ENCODE measurements around the gene GZMB.

The GZMB gene

GRCh38 chr14:24632336-24632735 is 1.7 kb downstream of the GZMB start:
- H3K27ac ChIP-seq (replicated peaks; ENCODE audit: low read length), result no peak overlapping the region
- WGBS, 2 donors (ENCODE audit: extremely low coverage in 2 of 2, insufficient read length in 2 of 2, insufficient replicate concordance in 1 of 2), result no CpG with 5 or more reads among the region's 4 CpGs

GRCh38 chr14:24631749-24632335 is 2.1 kb downstream of the GZMB start:
- no peak overlapping the region for H2BK5ac ChIP-seq (ENCODE audit: low read length)
- no peak overlapping the region for H3K4me2 ChIP-seq (ENCODE audit: insufficient read depth, low read length, poor library complexity, severe bottlenecking)
- no peaks in the 10 kb centered on the region for H3K4me1 ChIP-seq (ENCODE audit: control insufficient read depth in 2 of 2, insufficient read depth in 1 of 2, low read depth in 1 of 2, low read length in 2 of 2)
- no peak overlapping the region for H3K4ac ChIP-seq (ENCODE audit: low read length)
- no peak overlapping the region for H2AK5ac ChIP-seq (ENCODE audit: low read depth, low read length)
- no peak for DNase-seq (ENCODE audit: low spot score)
- H2BK15ac ChIP-seq (ENCODE audit: low read length), result no peak overlapping the region
- H3K79me1 ChIP-seq (ENCODE audit: low read depth, low read length), result no peaks in the 10 kb centered on the region
- no peak overlapping the region for H3K27ac ChIP-seq (replicated peaks; ENCODE audit: low read length)
- no peak overlapping the region for H2BK120ac ChIP-seq (ENCODE audit: low read depth, low read length)
- no peak overlapping the region for H4K8ac ChIP-seq (ENCODE audit: low read depth, low read length)
- H3K4me3 ChIP-seq (ENCODE audit: low read length in 2 of 2), result no peak overlapping the region
- no peak overlapping the region for H3K18ac ChIP-seq (ENCODE audit: low read length)
- no peaks in the 10 kb centered on the region for H3K36me3 ChIP-seq (replicated peaks in 1 of 2; ENCODE audit: control insufficient read depth in 2 of 2, insufficient read depth in 2 of 2, low read length in 2 of 2)
- H3K23ac ChIP-seq (ENCODE audit: low read depth, low read length, poor library complexity), result no peak overlapping the region
- H4K91ac ChIP-seq (ENCODE audit: low read depth, low read length, poor library complexity), result no peak overlapping the region
- no peaks in the 10 kb centered on the region for H3K27me3 ChIP-seq (ENCODE audit: control insufficient read depth in 3 of 3, insufficient read depth in 3 of 3, low read depth in 1 of 3, low read length in 3 of 3)
- no CpG with 5 or more reads among the region's 11 CpGs for WGBS, 2 donors (ENCODE audit: extremely low coverage in 2 of 2, insufficient read length in 2 of 2, insufficient replicate concordance in 1 of 2)
- H3K9me3 ChIP-seq (replicated peaks in 1 of 2; ENCODE audit: control insufficient read depth in 2 of 2, insufficient read depth in 1 of 2, low read depth in 1 of 2, low read length in 2 of 2), result peaks cover 0 to 10% of the 10 kb centered on the region in 2 donors
- H3K9ac ChIP-seq (ENCODE audit: low read depth, low read length, poor library complexity), result no peak overlapping the region
- no peak overlapping the region for H2AFZ ChIP-seq (ENCODE audit: low read length)
- H3K14ac ChIP-seq (ENCODE audit: low read length), result peak overlapping the region; percentile 31
- no peak overlapping the region for H2BK12ac ChIP-seq (ENCODE audit: low read length)

More at GRCh38 chr14:24632336-24632735, 1.7 kb downstream of the GZMB start:
- no peaks in the 10 kb centered on the region for H3K79me1 ChIP-seq (ENCODE audit: low read depth, low read length)
- no peaks in the 10 kb centered on the region for H3K36me3 ChIP-seq (replicated peaks in 1 of 2; ENCODE audit: control insufficient read depth in 2 of 2, insufficient read depth in 2 of 2, low read length in 2 of 2)
- H3K9me3 ChIP-seq (replicated peaks in 1 of 2; ENCODE audit: control insufficient read depth in 2 of 2, insufficient read depth in 1 of 2, low read depth in 1 of 2, low read length in 2 of 2), result peaks cover 0 to 10% of the 10 kb centered on the region in 2 donors
- no peak overlapping the region for H3K4me3 ChIP-seq (ENCODE audit: low read length in 2 of 2)
- no peak overlapping the region for H3K18ac ChIP-seq (ENCODE audit: low read length)
- no peak overlapping the region for H2BK15ac ChIP-seq (ENCODE audit: low read length)
- H3K4me2 ChIP-seq (ENCODE audit: insufficient read depth, low read length, poor library complexity, severe bottlenecking), result no peak overlapping the region
- no peak overlapping the region for H2AFZ ChIP-seq (ENCODE audit: low read length)
- no peak overlapping the region for H3K4ac ChIP-seq (ENCODE audit: low read length)
- H2BK120ac ChIP-seq (ENCODE audit: low read depth, low read length), result no peak overlapping the region
- no peak overlapping the region for H2AK5ac ChIP-seq (ENCODE audit: low read depth, low read length)
- no peaks in the 10 kb centered on the region for H3K27me3 ChIP-seq (ENCODE audit: control insufficient read depth in 3 of 3, insufficient read depth in 3 of 3, low read depth in 1 of 3, low read length in 3 of 3)
- H2BK5ac ChIP-seq (ENCODE audit: low read length), result no peak overlapping the region
- H3K9ac ChIP-seq (ENCODE audit: low read depth, low read length, poor library complexity), result no peak overlapping the region
- no peaks in the 10 kb centered on the region for H3K4me1 ChIP-seq (ENCODE audit: control insufficient read depth in 2 of 2, insufficient read depth in 1 of 2, low read depth in 1 of 2, low read length in 2 of 2)
- no peak overlapping the region for H4K91ac ChIP-seq (ENCODE audit: low read depth, low read length, poor library complexity)
- H3K23ac ChIP-seq (ENCODE audit: low read depth, low read length, poor library complexity), result no peak overlapping the region
- DNase-seq (ENCODE audit: low spot score), result no peak
- H3K14ac ChIP-seq (ENCODE audit: low read length), result no peak overlapping the region
- H2BK12ac ChIP-seq (ENCODE audit: low read length), result no peak overlapping the region
- H4K8ac ChIP-seq (ENCODE audit: low read depth, low read length), result no peak overlapping the region

GRCh38 chr14:24630872-24631477 is 3.0 kb downstream of the GZMB start:
- peak overlapping the region in 1 of 2 donors; percentile 34 for H3K4me3 ChIP-seq (ENCODE audit: low read length in 2 of 2)
- no peak overlapping the region for H3K23ac ChIP-seq (ENCODE audit: low read depth, low read length, poor library complexity)
- no peak overlapping the region for H3K27ac ChIP-seq (replicated peaks; ENCODE audit: low read length)
- H3K14ac ChIP-seq (ENCODE audit: low read length), result peak overlapping the region; percentile 51
- peak overlapping the region; percentile 4 for H3K9ac ChIP-seq (ENCODE audit: low read depth, low read length, poor library complexity)
- H4K8ac ChIP-seq (ENCODE audit: low read depth, low read length), result no peak overlapping the region
- no peaks in the 10 kb centered on the region for H3K27me3 ChIP-seq (ENCODE audit: control insufficient read depth in 3 of 3, insufficient read depth in 3 of 3, low read depth in 1 of 3, low read length in 3 of 3)
- no peak overlapping the region for H2BK120ac ChIP-seq (ENCODE audit: low read depth, low read length)
- no peak overlapping the region for H4K91ac ChIP-seq (ENCODE audit: low read depth, low read length, poor library complexity)
- peak overlapping the region; percentile 46 for H3K18ac ChIP-seq (ENCODE audit: low read length)
- WGBS, 2 donors (ENCODE audit: extremely low coverage in 2 of 2, insufficient read length in 2 of 2, insufficient replicate concordance in 1 of 2), result no CpG with 5 or more reads among the region's 10 CpGs
- no peak overlapping the region for H2AK5ac ChIP-seq (ENCODE audit: low read depth, low read length)
- no peak overlapping the region for H2BK12ac ChIP-seq (ENCODE audit: low read length)
- H3K4me2 ChIP-seq (ENCODE audit: insufficient read depth, low read length, poor library complexity, severe bottlenecking), result no peak overlapping the region
- H3K79me1 ChIP-seq (ENCODE audit: low read depth, low read length), result no peaks in the 10 kb centered on the region
- no peak overlapping the region for H3K4ac ChIP-seq (ENCODE audit: low read length)
- H2BK5ac ChIP-seq (ENCODE audit: low read length), result no peak overlapping the region
- no peak for DNase-seq (ENCODE audit: low spot score)
- peaks cover 0 to 10% of the 10 kb centered on the region in 2 donors for H3K9me3 ChIP-seq (replicated peaks in 1 of 2; ENCODE audit: control insufficient read depth in 2 of 2, insufficient read depth in 1 of 2, low read depth in 1 of 2, low read length in 2 of 2)
- H2AFZ ChIP-seq (ENCODE audit: low read length), result no peak overlapping the region
- H2BK15ac ChIP-seq (ENCODE audit: low read length), result peak overlapping the region; percentile 24
- H3K36me3 ChIP-seq (replicated peaks in 1 of 2; ENCODE audit: control insufficient read depth in 2 of 2, insufficient read depth in 2 of 2, low read length in 2 of 2), result no peaks in the 10 kb centered on the region
- no peaks in the 10 kb centered on the region for H3K4me1 ChIP-seq (ENCODE audit: control insufficient read depth in 2 of 2, insufficient read depth in 1 of 2, low read depth in 1 of 2, low read length in 2 of 2)

- no CpG with 5 or more reads among the region's 3 CpGs for WGBS, 2 donors (ENCODE audit: extremely low coverage in 2 of 2, insufficient read length in 2 of 2, insufficient replicate concordance in 1 of 2)
- Histone ChIP-seq H3K9ac (ENCODE audit: low read depth, low read length, poor library complexity) (no peak overlapping the region), H3K79me1 (ENCODE audit: low read depth, low read length) (no peaks in the 10 kb centered on the region), H4K91ac (ENCODE audit: low read depth, low read length, poor library complexity) (no peak overlapping the region), H3K23ac (ENCODE audit: low read depth, low read length, poor library complexity) (no peak overlapping the region), H3K27ac (replicated peaks; ENCODE audit: low read length) (no peak overlapping the region), H2BK12ac (ENCODE audit: low read length) (no peak overlapping the region), H3K9me3 (replicated peaks in 1 of 2; ENCODE audit: control insufficient read depth in 2 of 2, insufficient read depth in 1 of 2, low read depth in 1 of 2, low read length in 2 of 2) (peaks cover 0 to 10% of the 10 kb centered on the region in 2 donors), H2BK120ac (ENCODE audit: low read depth, low read length) (no peak overlapping the region), H3K14ac (ENCODE audit: low read length) (no peak overlapping the region), H3K4ac (ENCODE audit: low read length) (no peak overlapping the region), H3K4me2 (ENCODE audit: insufficient read depth, low read length, poor library complexity, severe bottlenecking) (no peak overlapping the region), H3K4me3 (ENCODE audit: low read length in 2 of 2) (no peak overlapping the region), H2BK5ac (ENCODE audit: low read length) (no peak overlapping the region), H3K18ac (ENCODE audit: low read length) (no peak overlapping the region), H4K8ac (ENCODE audit: low read depth, low read length) (no peak overlapping the region), H2AK5ac (ENCODE audit: low read depth, low read length) (peak overlapping the region; percentile 66), H3K4me1 (ENCODE audit: control insufficient read depth in 2 of 2, insufficient read depth in 1 of 2, low read depth in 1 of 2, low read length in 2 of 2) (no peaks in the 10 kb centered on the region), H2AFZ (ENCODE audit: low read length) (no peak overlapping the region), H3K36me3 (replicated peaks in 1 of 2; ENCODE audit: control insufficient read depth in 2 of 2, insufficient read depth in 2 of 2, low read length in 2 of 2) (no peaks in the 10 kb centered on the region), H3K27me3 (ENCODE audit: control insufficient read depth in 3 of 3, insufficient read depth in 3 of 3, low read depth in 1 of 3, low read length in 3 of 3) (no peaks in the 10 kb centered on the region), H2BK15ac (ENCODE audit: low read length) (no peak overlapping the region)
- DNase-seq (ENCODE audit: low spot score), result no peak
These were observed 3.7 kb downstream of the GZMB start for GRCh38 chr14:24630087-24630871.
